ENCODE measurements around the gene HLF.

Gene HLF

GRCh38 chr17:55300479-55301290 lies 35.9 kb downstream of the HLF start:
- H3K36me3 ChIP-seq (ENCODE audit: control insufficient read depth, insufficient read depth, low read length): no peaks in the 10 kb centered on the region
- no peaks in the 10 kb centered on the region for H3K9me3 ChIP-seq (ENCODE audit: control insufficient read depth, insufficient read depth, low read length)
- no peak overlapping the region for H3K4me3 ChIP-seq (ENCODE audit: low read length)
- H3K27ac ChIP-seq (ENCODE audit: low read length): no peak overlapping the region
- 0 out of 2 replicates have a peak, but pooled peaks cover 1% of the 10 kb centered on the region for H3K4me1 ChIP-seq (ENCODE audit: control insufficient read depth, insufficient read depth, low read length)
- H3K27me3 ChIP-seq (ENCODE audit: control insufficient read depth, insufficient read depth, low read length): no peaks in the 10 kb centered on the region
- no CpG with 5 or more reads among the region's 6 CpGs for WGBS (ENCODE audit: insufficient coverage, insufficient read length)
- DNase-seq (ENCODE audit: low read depth, low spot score): no peak

GRCh38 chr17:55301521-55302406 lies 37.0 kb downstream of the HLF start:
- no peak overlapping the region for H3K27ac ChIP-seq (ENCODE audit: low read length)
- H3K36me3 ChIP-seq (ENCODE audit: control insufficient read depth, insufficient read depth, low read length): no peaks in the 10 kb centered on the region
- H3K27me3 ChIP-seq (ENCODE audit: control insufficient read depth, insufficient read depth, low read length): no peaks in the 10 kb centered on the region
- 0 out of 2 replicates have a peak, but pooled peaks cover 1% of the 10 kb centered on the region for H3K4me1 ChIP-seq (ENCODE audit: control insufficient read depth, insufficient read depth, low read length)
- H3K4me3 ChIP-seq (ENCODE audit: low read length): no peak overlapping the region
- no peaks in the 10 kb centered on the region for H3K9me3 ChIP-seq (ENCODE audit: control insufficient read depth, insufficient read depth, low read length)
- DNase-seq (ENCODE audit: low read depth, low spot score): no peak
- whole genome bisulfite sequencing (ENCODE audit: insufficient coverage, insufficient read length): no CpG with 5 or more reads among the region's 6 CpGs

- no peak for DNase-seq (ENCODE audit: low read depth, low spot score)
- H3K27ac ChIP-seq (ENCODE audit: low read length): no peak overlapping the region
- H3K36me3 ChIP-seq (ENCODE audit: control insufficient read depth, insufficient read depth, low read length): no peaks in the 10 kb centered on the region
- H3K9me3 ChIP-seq (ENCODE audit: control insufficient read depth, insufficient read depth, low read length): no peaks in the 10 kb centered on the region
- no peaks in the 10 kb centered on the region for H3K27me3 ChIP-seq (ENCODE audit: control insufficient read depth, insufficient read depth, low read length)
- WGBS (ENCODE audit: insufficient coverage, insufficient read length): no CpG with 5 or more reads among the region's 6 CpGs
- 0 out of 2 replicates have a peak, but pooled peaks cover 1% of the 10 kb centered on the region for H3K4me1 ChIP-seq (ENCODE audit: control insufficient read depth, insufficient read depth, low read length)
- no peak overlapping the region for H3K4me3 ChIP-seq (ENCODE audit: low read length)
Measured at GRCh38 chr17:55302407-55302787, 37.6 kb downstream of the HLF start.

DNA sequence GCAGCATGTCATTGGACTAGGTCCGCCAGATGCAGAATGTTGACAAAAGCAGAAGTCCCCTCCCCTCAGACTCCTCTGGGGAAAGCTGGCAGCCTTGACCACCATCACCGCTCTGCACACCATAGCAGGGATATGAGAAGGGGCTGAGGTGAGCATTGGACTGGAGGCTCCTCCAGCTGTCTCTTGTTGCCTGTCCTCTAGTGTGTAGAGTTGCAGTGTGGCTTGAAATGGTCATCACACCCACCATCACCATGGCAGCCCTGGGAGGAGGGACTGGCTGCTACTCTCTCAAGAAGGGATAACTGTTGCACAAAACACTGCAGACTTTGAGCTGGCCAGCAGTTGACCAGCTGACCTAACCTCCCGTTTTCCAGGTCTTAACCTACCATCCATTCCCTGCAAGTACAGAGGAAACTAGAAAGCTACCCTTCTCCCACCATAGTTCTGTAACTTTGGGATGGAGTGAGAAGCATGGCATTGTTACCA lies 38.3 kb downstream of the HLF start:
- H3K4me3 ChIP-seq (ENCODE audit: low read length): no peak overlapping the region
- DNase-seq (ENCODE audit: low read depth, low spot score): no peak
- H3K27ac ChIP-seq (ENCODE audit: low read length): no peak overlapping the region
- no peaks in the 10 kb centered on the region for H3K36me3 ChIP-seq (ENCODE audit: control insufficient read depth, insufficient read depth, low read length)
- H3K4me1 ChIP-seq (ENCODE audit: control insufficient read depth, insufficient read depth, low read length): 0 out of 2 replicates have a peak, but pooled peaks cover 1% of the 10 kb centered on the region
- no CpG with 5 or more reads among the region's 3 CpGs for WGBS (ENCODE audit: insufficient coverage, insufficient read length)
- no peaks in the 10 kb centered on the region for H3K9me3 ChIP-seq (ENCODE audit: control insufficient read depth, insufficient read depth, low read length)
- no peaks in the 10 kb centered on the region for H3K27me3 ChIP-seq (ENCODE audit: control insufficient read depth, insufficient read depth, low read length)

GRCh38 chr17:55303701-55304145 lies 39.0 kb downstream of the HLF start:
- no CpG with 5 or more reads among the region's 7 CpGs for WGBS (ENCODE audit: insufficient coverage, insufficient read length)
- H3K4me1 ChIP-seq (ENCODE audit: control insufficient read depth, insufficient read depth, low read length): 0 out of 2 replicates have a peak, but pooled peaks cover 1% of the 10 kb centered on the region
- H3K9me3 ChIP-seq (ENCODE audit: control insufficient read depth, insufficient read depth, low read length): no peaks in the 10 kb centered on the region
- no peak for DNase-seq (ENCODE audit: low read depth, low spot score)
- no peaks in the 10 kb centered on the region for H3K27me3 ChIP-seq (ENCODE audit: control insufficient read depth, insufficient read depth, low read length)
- H3K27ac ChIP-seq (ENCODE audit: low read length): no peak overlapping the region
- no peak overlapping the region for H3K4me3 ChIP-seq (ENCODE audit: low read length)
- no peaks in the 10 kb centered on the region for H3K36me3 ChIP-seq (ENCODE audit: control insufficient read depth, insufficient read depth, low read length)

DNA sequence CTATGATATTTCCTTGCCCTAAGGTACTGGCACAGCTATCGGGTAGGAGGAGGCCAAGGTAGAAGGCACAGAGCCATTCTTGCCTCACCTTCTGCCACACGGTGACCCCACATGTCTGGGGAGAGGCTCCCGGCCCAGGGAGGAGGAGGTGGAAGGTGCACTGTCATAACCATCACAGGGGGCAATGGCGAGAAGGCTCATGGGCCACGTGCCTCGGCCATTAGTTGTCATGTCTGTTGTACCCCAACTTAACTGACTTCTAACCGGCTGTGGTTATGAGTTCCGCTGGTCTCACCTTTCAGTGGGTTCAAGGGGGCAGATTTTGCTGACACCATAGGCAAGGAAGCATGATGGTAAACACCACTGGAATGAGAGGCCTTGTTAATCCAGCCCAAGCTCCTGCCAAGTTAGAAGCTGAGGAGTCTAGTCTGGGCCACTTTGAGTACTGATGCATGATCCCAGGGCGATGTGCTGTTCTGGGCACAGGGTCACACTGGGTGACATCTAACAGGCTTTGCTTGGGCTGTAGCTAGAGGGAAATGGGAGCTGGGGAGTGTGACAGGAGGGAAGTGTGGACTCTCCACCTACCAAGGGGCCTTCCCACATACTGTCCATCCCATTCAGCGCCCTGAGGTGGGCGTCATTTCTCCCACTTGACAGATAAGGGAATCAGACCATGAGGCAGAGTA lies 39.6 kb downstream of the HLF start:
- Histone ChIP-seq H3K4me3 (ENCODE audit: low read length) (no peak overlapping the region), H3K27me3 (ENCODE audit: control insufficient read depth, insufficient read depth, low read length) (no peaks in the 10 kb centered on the region), H3K9me3 (ENCODE audit: control insufficient read depth, insufficient read depth, low read length) (no peaks in the 10 kb centered on the region), H3K4me1 (ENCODE audit: control insufficient read depth, insufficient read depth, low read length) (0 out of 2 replicates have a peak, but pooled peaks cover 1% of the 10 kb centered on the region), H3K27ac (ENCODE audit: low read length) (no peak overlapping the region), H3K36me3 (ENCODE audit: control insufficient read depth, insufficient read depth, low read length) (no peaks in the 10 kb centered on the region)
- WGBS (ENCODE audit: insufficient coverage, insufficient read length): no CpG with 5 or more reads among the region's 11 CpGs
- DNase-seq (ENCODE audit: low read depth, low spot score): no peak

DNA sequence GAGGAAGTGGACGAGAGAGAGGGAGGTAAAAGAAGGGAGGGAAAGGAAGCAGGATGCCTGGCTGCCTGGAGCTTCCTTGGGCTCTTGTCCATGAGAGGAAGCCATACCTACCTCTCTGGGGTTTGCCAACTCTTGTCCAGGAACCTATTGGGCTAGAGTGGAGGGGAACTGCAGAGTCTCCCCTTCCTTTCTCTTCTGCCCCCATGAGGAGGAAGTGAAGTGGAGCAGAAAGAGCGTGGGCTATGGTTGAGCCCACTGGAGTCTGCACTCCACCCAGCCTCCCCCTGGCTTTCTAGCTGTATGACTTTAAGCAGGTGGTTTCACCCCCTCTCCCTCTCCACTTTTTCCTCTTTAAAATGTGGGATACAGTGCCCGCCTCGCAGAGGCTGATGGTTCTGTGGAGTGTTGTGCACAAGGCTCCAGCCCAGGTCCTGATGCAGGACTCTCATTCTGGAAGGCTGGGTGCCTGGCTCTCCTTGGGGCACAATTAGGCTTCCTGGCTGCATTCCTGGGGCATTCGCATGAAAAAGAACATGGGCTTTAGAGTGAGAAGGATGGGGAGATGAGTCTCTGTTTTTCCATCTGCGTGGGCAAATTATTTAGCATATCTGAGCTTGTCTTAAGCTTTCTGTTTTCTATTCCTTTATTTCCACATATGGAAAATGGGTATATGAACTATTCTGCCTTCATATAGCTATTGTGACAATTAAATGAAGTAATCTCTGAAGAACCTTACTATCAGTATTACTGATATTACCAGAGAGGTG lies 40.7 kb downstream of the HLF start:
- WGBS (ENCODE audit: insufficient coverage, insufficient read length): no CpG with 5 or more reads among the region's 6 CpGs
- DNase-seq (ENCODE audit: low read depth, low spot score): no peak
- H3K36me3 ChIP-seq (ENCODE audit: control insufficient read depth, insufficient read depth, low read length): no peaks in the 10 kb centered on the region

GRCh38 chr17:55307879-55308278 lies 43.1 kb downstream of the HLF start:
- H3K36me3 ChIP-seq (ENCODE audit: control insufficient read depth, insufficient read depth, low read length): no peaks in the 10 kb centered on the region
- H3K9me3 ChIP-seq (ENCODE audit: control insufficient read depth, insufficient read depth, low read length): no peaks in the 10 kb centered on the region
- no peaks in the 10 kb centered on the region for H3K27me3 ChIP-seq (ENCODE audit: control insufficient read depth, insufficient read depth, low read length)
- DNase-seq (ENCODE audit: low read depth, low spot score): no peak
- WGBS (ENCODE audit: insufficient coverage, insufficient read length): no CpG with 5 or more reads among the region's 7 CpGs
- no peak overlapping the region for H3K27ac ChIP-seq (ENCODE audit: low read length)
- H3K4me1 ChIP-seq (ENCODE audit: control insufficient read depth, insufficient read depth, low read length): 0 out of 2 replicates have a peak, but pooled peaks cover 1% of the 10 kb centered on the region
- no peak overlapping the region for H3K4me3 ChIP-seq (ENCODE audit: low read length)

More for the DNA sequence above, 40.7 kb downstream of the HLF start:
- Histone ChIP-seq H3K9me3 (ENCODE audit: control insufficient read depth, insufficient read depth, low read length) (no peaks in the 10 kb centered on the region), H3K4me3 (ENCODE audit: low read length) (no peak overlapping the region), H3K4me1 (ENCODE audit: control insufficient read depth, insufficient read depth, low read length) (0 out of 2 replicates have a peak, but pooled peaks cover 1% of the 10 kb centered on the region), H3K27ac (ENCODE audit: low read length) (no peak overlapping the region), H3K27me3 (ENCODE audit: control insufficient read depth, insufficient read depth, low read length) (no peaks in the 10 kb centered on the region)

DNA sequence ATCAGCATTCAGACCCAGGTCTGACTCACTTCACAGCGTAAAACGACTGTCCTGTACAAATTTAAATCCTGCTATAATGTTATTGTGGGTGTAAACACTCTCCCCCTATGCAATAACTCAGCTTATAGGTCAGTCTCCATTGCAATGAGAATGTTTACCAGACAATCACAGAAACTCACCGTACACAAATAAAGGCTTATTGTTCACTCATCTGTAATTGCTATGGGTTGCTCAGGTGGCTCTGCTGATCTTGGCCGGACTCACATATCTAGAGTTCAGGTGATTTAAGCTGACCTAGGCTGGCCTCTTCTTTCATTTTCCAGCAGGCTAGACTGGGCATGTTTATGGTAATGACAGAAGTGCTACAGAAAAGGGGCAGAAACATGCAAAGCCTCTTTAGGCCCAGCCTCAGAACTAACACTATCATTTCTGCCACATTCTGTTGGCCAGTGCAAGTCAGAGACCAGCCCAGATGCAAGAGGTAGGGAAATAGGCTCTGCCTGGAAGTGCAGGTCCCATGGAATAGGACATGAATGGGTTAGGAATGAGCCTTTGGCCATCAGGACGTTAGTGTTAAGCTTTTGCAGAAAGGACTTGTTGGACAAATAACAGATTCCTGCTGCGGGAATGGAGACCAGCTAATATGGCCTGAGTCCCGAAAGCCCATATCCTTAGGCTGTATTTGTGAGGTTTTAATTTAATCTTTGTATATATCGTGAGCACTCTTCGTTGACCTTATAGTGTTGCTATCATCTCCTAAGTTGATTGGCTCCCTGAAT lies 44.0 kb downstream of the HLF start:
- no peak for DNase-seq (ENCODE audit: low read depth, low spot score)
- WGBS (ENCODE audit: insufficient coverage, insufficient read length): no CpG with 5 or more reads among the region's 9 CpGs
- no peaks in the 10 kb centered on the region for H3K27me3 ChIP-seq (ENCODE audit: control insufficient read depth, insufficient read depth, low read length)

More for the DNA sequence above, 44.0 kb downstream of the HLF start:
- H3K27ac ChIP-seq (ENCODE audit: low read length): no peak overlapping the region
- no peaks in the 10 kb centered on the region for H3K36me3 ChIP-seq (ENCODE audit: control insufficient read depth, insufficient read depth, low read length)
- H3K4me1 ChIP-seq (ENCODE audit: control insufficient read depth, insufficient read depth, low read length): 0 out of 2 replicates have a peak, but pooled peaks cover 1% of the 10 kb centered on the region
- no peak overlapping the region for H3K4me3 ChIP-seq (ENCODE audit: low read length)
- H3K9me3 ChIP-seq (ENCODE audit: control insufficient read depth, insufficient read depth, low read length): no peaks in the 10 kb centered on the region
